NCI-H187 treated with DMSO at 0.1 percent for 48 hours (cell line): ENCODE data around the gene CCL3.
"Not testable (repeated sequence)": the region's sequence is repeated elsewhere in the genome, so short reads cannot be mapped to it uniquely, and the experiment has no call there.

Source experiments
- DNase-seq: peaks from one replicate; lab custom pipeline; 2025; lab: John Stamatoyannopoulos, UW

Gene CCL3

DNA sequence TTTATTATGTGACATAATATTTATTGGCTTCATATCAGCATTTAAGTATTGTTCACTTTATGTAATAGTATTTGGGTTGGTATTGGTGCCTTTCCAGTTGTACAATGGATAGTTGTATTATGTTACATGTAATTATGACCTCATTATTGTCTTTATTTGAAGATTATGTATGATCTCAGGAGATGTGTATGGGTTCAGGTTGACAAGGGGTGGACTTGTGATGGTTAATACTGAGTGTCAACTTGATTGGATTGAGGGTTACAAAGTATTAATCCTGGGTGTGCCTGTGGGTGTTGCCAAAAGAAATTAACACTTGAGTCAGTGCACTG is 25.7 kb upstream of the CCL3 start:
- DNase-seq = not testable (repeated sequence)

DNA sequence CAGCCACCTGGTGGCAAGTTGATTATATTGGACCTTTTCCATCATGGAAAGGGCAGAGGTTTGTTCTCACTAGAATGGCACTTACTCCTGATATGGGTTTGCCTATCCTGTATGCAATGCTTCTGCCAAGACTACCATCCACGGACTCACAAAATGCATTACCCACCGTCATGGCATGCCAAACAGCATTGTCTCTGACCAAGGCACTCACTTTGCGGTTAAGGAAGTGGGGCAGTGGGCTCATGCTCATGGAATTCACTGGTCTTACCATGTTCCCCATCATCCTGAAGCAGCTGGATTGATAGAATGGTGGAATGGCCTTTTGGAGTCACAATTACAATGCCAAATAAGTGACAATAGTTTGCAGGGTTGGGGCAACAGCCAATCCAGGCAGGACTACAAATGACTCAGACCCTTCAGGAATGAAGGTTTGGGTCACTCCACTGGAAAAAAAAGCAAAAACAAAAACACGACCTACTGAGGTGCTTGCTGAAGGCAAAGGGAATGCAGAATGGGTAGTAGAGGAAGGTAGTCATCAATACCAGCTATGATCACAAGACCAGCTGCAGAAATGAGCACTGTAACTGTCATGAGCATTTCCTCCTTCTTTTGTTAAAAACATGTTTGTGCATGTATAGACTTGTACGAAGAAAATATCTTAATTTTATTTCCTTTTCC is 25.2 kb upstream of the CCL3 start:
- not testable (repeated sequence) for DNase-seq

DNA sequence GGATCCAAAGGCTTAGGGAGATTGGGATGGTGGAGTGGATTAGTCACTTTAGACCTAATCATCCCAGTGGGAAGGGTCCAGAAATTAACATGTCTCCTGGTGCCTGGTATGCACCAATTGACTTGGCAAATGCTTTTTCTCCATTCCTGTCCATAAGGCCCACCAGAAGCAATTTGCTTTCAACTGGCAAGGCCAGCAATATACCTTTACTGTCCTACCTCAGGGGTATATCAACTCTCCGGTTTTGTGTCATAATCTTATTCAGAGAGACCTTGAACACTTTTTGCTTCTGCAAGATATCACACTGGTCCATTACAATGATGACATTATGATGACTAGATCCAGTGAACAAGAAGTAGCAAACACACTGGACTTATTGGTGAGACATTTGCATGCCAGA is 23.2 kb upstream of the CCL3 start:
- DNase-seq = not testable (repeated sequence)

DNA sequence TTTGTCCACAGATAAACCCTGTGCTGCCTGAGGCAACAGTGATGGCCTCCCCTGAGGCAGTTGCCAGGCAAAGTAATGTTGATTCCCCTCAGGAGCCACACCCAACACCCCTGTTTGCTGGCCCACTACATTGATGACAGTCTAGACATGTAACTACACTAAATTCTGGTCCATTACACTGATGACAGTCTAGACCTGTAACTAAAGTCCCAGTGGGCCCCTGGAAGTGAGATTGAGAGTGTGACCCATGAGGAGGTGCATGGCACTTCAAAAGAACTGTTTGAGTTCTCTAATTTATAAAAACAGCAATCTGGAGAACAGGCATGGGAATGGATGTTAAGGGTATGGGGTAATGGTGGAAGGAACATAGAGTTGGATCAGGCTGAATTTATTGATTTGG is 22.6 kb upstream of the CCL3 start:
- DNase-seq = no peak

DNA sequence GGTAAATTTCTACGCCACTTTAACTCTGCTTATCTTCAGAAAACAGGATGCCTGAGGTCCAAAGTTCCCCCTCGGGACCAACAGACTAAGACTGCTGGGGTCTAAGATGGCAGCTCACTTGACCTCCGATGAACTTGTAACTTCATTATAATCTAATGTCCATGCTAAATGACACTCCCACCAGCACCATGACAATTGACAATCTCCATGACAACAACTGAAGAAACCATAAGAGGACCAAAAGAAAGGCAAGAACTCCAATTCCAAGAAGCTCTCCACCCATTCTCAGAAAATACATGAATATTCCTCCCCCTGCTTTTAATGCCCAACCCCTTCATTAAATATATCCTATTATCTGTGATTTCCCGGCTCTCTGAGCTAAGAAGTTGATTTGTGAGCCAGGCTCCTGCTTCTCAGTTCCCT is 21.1 kb upstream of the CCL3 start:
- DNase-seq = no peak

DNA sequence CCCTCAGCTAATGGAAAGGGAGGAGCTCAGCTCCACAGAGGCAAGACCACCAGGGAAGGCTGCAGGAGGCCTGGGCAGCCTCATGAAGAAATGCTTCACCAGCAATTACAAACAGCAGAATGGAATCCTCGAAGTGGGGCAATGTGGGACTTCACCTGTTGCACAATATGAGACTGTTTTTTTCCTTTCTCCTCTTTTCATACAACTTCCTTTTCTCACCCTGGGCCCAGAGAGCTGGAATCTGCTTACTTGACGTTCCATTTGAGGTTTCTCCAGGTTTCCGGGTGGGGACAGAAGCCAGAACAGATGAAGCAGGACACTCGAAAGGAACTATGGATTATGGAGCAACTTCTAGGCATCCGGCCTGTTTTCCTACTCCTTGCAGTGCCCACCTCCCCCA is 18.3 kb upstream of the CCL3 start:
- DNase-seq = not testable (repeated sequence)

DNA sequence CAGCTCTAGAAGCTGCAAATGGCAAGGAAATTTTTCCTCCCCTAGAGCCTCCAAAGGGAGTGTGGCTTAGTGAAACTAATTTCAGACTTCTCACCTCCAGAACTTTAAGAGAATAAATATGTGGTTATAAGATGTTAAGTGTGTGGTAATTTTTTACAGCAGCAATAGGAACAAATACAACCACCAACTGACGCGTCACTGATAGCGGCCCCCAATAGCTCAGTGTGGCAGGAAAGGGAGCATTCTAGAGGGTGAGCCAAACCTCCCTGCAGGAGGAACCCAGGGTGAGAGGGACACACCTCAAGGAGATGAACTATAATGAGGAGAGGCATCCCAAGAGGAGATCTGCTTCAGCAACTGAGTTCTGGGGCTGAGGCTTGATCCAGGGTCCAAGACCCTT is 17.7 kb upstream of the CCL3 start:
- no peak for DNase-seq

DNA sequence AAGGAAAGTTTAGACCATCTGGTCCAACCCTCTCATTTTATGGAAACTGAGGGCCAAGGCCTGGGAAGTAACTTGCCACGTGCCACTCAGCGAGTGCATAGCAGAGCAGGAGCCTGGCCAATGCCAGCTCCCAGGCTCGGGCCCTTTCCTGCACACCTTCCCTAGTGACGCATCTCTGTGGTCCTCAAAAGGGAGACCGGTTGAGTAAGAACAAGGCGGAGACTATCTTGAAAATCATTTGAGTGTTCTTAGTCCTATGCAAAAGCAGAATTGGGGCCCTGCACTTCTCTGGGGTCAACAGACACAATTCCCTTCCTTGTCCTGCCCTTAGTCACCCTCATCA is 16.5 kb upstream of the CCL3 start:
- no peak for DNase-seq

DNA sequence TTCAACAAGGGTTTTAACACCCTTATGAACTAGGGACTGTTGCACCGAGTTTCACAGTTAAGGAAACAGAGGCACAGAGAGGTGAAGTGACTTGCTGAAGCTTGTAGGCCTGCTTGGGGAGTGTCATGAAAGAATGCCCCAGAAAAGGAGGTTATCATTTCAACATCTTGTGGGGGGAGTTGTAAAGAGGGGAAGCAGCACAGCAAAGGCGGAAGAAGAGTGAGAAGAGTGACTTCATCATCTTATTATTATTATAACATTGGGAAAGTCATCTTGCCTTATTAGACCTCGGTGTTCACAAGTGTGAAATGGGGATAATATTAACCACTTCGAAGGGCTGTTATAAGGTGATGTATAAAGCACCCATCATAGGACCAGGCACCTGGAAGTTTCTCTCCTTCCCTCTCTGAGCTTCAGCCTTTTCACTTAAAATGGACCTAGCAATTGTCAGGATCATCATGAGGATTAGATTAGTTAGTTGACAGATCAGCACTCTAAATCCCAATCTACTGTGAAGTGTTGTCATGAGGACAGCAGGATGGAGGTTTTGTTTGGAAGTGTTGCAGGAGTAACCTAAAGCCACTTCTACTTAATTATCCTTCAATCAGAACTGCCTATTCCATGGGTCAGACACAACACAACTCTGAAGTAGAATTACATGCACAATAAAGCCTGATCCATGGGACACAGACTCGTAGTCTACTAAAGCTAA is 16.0 kb upstream of the CCL3 start:
- DNase-seq = no peak

DNA sequence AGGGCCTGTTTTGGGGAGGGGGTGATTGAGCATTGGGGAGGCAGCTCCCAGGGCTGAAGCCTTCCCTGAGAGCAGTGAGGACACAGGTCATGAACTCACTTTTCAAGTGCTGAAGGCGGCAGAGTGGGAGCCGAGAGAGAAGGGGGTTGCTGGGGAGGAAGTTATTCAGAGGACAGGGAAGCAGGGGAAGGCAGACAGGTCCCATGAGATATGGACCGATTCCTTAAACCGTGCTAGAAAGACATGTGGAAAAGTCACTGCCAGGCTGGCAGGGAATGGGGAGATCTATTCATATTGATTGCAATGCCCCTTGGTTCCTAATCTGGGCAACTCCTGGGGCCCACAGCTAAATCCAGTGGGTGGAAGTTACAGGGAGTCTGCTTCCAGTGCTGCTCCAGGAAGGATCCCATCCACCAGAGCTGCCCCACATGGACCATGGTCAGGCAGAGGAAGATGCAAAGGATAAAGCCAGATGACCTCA is 14.8 kb upstream of the CCL3 start:
- no peak for DNase-seq

DNA sequence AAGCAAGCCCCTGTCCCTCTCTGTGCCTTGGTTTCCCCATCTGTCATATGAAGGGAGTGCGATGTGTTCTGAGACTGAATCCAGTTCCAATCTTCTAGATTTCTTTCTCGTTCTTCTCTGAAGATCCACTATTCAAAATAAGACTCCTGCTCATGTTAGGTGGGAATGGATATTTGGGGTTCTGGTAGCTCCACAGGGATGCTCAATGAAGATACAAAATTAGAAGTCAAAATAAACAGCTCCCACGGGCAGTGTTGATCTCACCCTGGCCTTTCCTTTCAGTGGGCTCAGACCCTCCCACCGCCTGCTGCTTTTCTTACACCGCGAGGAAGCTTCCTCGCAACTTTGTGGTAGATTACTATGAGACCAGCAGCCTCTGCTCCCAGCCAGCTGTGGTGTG is 14.3 kb upstream of the CCL3 start:
- DNase-seq = not testable (repeated sequence)

DNA sequence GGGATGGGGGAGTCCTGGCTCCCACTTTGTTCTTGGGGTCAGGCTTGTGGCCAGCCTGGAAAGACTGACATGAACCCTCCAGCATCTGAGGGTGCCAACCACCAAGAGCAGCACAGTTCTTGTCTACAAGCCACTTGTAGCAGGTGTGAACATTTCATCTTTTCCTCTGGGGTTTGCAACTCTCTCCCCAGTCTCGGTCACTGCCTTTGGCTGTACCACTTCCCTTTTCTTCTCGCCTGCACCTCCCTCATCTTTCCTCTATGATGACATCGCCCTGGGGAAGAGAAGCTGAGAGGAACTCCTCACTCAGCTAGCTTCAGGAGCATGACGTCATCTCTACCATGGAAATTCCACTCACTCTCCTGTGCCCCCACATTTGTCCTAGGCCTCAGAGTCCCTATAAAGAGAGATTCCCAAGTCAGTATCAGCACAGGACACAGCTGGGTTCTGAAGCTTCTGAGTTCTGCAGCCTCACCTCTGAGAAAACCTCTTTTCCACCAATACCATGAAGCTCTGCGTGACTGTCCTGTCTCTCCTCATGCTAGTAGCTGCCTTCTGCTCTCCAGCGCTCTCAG is 13.5 kb upstream of the CCL3 start, which contains the start of gene CCL4:
Gene CCL4, plus strand, starts transcription at position 427 of the 575 bp plus-strand sequence. Its CDS starts 79 bp downstream, at position 506.
- not testable (repeated sequence) for DNase-seq

DNA sequence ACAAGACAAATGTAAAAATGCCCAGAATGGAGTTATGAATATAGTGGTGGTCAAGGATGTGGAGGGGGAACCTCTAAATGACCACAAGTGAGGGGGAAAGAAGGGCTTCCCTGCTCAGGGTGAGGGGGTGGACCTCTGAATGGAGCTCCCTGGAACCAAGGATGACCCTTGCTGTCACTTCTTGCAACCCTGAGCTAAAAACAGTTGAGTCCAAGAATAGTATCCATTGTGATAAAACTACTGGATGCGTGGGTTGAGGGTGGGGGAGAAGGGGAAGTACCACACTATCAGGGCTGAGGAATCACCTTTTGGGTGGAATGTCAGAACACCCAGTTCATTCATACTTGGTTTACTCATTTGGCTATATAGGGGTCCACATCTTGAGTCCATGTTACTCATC is 9.1 kb upstream of the CCL3 start:
- not testable (repeated sequence) for DNase-seq

DNA sequence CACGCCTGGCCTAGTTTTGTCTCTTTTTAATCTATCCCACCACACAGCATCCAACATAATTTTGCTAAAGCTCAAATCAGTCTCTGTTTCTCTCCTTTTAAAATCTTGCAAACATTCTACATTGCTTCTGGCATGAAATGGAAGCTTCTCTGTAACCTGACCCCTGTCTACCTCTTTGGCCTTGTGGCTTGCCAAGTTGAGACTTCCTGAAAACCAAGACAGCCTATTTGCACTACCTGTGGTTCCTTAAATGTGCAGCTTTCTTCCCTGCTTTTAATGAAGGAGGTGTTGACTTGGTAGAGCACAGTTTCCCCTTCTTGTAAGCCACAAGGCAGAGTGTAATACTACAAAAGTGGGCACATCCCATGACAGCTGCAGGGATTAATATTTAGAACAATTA is 6.0 kb upstream of the CCL3 start:
- no peak for DNase-seq

DNA sequence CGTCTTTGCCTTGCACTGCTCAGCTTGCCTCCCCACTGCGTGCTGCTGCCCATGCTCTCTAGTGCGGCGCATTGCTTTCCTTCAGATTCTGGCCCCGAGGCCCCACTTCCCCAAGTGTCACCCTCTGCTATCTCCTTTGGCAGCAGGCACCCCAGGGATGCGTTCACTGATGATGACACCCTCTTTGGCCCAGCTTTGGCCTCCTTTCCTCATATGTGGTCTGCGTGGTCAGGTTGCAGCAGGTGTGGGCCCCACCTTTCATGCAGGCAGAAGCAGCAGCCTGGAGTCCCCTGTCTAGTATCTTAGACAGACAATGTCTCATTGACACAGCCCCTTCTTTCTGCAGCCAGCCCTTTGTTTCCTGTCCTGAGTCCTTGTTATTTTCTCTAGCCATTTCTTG is 4.8 kb upstream of the CCL3 start:
- no peak for DNase-seq

DNA sequence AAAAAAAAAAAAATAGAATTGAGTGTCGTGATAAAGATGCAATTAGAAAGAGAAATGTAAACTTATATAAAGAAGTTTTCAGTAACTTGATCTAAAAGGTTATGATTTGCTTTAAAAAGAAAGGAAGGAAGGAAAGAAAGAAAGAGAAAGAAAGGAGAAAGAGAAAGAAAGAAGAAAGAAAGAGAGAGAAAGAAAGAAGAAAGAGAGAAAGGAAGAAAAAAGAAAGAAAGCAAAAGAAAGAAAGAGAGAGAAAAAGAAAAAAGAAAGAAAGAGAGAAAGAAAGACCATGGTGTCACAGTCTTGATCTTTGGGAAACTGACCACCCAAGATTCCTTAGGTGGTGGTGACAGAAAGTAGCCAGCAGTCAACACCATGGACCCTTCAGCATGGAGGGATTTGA is 4.3 kb upstream of the CCL3 start:
- DNase-seq = no peak

DNA sequence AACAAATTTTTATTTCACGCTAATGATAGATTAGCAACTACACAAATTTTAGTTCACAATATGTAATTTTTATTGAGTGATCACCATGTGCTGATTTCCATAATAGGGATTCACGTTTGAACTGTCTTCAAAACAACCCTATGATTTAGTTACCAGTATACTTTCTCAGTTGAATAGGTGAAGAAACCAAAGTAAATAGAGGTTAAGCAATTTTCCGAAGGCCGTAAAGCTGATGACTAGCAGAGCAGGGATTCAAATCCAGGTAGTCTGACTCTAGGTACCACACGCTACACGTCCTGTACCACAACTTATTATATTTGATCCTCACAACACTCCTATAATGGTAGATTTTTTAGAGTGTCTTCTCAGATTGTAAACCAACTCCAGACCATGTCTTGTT is 2.8 kb upstream of the CCL3 start:
- DNase-seq = not testable (repeated sequence)

DNA sequence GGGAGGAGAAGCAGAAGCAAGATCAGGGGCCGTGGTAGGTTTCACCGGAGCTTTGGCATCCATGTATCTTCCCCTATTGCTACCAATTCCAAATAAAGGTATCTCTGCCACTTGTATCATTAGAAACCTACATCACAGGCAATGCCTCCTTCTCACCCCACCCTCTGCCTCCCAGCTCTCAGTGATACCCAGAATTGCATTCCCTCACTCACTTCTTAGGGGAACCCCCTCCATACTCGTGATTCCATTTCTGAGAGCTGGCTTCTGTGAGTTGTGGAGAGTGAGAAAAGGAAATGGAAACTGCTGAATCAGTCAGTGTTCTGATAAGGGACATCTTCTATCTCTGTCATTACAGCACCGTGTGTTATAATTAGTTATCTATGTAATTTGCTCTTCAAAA is 2.3 kb upstream of the CCL3 start:
- DNase-seq = no peak

DNA sequence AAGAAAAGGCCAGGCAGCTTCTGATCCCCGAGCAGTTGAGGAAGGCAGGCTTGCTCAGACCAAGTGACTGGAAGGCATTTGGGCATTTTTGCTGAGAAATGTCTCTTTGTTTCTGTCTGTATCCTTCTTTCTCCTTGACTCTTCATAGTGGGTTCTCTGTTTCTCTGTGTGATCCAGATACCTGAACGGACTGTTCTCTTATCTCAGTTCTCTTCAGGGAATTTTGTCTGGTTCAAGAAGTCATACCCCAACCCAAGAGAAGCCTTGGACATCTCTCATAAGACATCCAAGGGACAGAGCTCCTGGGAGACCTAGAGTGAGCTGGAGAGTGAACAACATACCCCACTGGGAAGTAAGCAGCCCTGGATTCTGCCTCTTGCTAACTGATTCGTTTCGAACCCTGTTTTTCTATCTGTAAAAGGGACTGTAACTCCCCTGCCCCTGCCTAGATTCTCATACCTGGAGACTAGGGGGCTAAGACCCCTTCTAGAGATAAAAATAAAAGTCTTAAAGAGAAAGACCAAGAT is 541 bp downstream of the CCL3 start:
- DNase-seq = no peak

DNA sequence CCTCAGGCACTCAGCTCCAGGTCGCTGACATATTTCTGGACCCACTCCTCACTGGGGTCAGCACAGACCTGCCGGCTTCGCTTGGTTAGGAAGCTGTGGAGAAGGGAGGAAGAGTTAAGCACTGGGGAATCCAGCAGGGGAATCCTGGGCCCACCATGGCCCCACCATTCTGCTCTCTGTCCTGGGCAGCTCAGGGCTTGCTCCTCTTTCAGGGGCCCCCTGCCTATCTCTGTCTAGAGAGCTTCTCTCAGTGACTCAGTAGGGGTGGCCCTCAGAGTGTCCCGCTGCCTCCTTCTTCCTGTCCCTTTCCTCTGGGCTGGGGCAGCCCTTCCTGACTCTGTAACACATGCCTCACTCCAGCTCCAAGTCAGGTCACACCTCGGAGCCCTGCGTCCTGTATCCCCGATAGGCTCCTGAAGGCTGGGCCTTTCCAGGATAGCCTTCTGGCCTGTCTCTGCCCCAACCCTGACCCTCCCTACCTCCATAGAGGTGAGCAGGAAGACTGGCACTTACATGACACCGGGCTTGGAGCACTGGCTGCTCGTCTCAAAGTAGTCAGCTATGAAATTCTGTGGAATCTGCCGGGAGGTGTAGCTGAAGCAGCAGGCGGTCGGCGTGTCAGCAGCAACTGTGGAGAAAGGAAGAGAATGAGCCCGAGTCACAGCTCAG is 1.1 kb downstream of the CCL3 start:
- no peak for DNase-seq

DNA sequence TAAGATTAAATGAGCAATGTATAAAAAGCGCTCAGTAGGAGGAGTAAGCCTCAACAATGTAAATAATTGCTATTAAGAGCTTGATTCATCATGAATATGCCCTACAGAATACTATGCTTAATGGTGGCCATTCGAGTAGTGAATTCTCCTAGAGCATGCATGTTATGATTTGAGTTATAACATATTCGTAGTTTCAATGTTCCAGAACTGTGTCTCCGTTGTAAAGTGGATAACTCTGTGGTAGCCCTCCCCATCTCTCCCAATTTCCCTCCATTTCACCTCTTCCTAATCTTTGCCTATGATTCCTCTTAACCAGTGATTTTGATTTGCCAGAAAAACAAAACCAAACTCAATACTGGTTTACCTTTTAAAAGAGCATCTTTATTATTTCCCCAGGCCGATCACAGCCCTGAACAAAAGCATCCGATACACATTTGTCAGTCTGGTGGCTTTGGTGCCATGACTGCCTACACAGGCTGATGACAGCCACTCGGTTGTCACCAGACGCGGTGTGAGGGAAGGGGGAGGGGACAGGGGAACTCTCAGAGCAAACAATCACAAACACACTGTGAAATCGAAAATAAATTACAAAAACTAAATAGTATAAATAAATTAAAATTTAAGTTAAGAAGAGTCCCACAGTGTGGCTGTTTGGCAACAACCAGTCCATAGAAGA is 1.9 kb downstream of the CCL3 start:
- DNase-seq = not testable (repeated sequence)

DNA sequence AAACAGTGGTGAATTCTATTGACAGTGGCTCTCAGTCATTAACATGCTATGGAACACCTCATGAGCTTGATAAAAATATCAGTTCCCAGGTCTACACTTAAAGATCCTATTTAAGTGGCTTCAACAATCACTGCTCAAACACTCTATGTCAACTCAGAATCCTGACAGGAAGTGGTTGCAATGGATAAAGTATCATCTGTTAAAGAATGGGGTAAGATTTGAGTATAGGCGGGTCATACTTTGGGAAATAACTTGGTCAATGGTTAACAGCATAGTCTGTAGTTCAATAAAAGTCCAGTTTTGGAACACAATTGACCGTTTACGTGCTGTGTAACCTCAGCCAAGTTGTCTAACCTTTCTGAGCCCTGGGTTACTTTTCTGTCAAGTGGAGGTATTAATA is 2.5 kb downstream of the CCL3 start:
- not testable (repeated sequence) for DNase-seq
